ENCODE measurements around the gene SHISA8. TPM values are rescaled to one million over a fixed set of nuclear protein-coding genes. Genes with fewer than 3 reads are reported as not detected.

SHISA8 gene
- total RNA-seq, 1 donor from 2014 or later, result 10.2 TPM

DNA sequence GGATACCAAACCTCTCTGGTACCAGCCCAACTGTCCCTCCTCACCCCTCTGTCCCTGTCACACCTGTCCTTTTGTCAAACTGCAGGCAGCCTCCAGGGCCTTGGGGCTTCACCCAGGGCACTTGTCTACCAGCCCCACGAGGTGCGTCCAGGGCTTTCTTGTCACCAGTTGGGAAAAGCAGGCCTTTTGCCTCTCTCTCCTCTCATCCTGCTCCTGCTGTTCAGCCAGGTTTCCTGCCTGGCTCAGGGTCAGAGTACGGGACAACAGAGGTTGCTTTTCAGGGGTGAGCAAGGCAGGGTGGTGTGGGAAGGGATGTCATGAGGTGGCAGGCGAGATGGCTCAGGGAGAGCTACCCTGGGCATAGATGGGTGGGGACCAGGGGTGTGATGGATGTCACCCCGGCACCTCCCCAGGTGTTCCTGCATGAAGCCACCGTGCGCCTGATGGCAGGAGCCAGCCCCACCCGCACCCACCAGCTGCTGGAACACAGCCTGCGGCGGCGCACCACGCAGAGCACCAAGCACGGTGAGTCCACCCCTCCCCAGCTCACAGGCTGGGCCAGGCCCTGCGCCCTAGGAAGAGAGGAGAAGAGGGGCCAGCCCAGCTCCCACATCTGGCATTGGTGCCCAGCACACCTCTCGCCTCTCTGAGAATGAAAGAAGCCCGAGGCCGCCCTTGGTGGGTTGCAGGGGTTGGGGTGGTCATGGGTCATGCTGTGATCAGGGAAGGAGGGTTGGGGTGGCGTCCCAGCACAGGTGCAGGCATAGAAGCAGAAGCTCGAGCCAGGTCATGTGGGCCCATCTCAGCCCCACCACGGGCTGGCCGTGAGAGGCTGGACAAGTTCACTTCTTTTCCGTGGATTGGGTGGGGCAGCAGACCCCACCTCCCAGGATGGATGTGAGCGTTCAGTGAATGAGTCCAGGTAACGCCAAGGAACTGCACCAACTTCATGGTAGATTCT, 10.1 kb downstream of the SHISA8 start:
- DNase-seq (no peak), ATAC-seq (no peak)
- intact Hi-C loops (cut with micrococcal nuclease), result no loop called here

DNA sequence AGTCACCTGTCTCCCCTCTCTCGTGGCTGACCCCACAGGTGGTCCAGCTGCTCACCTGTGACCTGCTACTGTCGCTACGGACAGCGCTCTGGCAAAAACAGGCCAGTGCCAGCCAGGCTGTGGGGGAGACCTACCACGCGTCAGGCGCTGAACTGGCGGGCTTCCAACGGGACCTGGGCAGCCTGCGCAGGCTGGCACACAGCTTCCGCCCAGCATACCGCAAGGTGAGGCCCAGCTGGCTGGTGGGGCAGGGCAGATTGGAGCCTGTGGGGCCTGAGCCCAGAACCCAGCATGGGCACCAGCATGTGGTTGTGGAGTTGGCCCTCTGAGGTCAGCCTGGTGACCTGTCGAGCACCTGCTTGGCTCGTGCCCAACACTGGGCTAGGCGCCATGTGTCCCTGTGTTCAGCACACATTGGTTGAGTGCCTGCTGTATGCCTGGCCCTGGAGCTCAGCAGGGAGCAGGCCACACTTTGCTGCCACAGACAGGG, 11.9 kb downstream of the SHISA8 start:
- ATAC-seq (peak; percentile 74), DNase-seq (peak; percentile 91)
- intact Hi-C loops (cut with micrococcal nuclease), result no loop called here

DNA sequence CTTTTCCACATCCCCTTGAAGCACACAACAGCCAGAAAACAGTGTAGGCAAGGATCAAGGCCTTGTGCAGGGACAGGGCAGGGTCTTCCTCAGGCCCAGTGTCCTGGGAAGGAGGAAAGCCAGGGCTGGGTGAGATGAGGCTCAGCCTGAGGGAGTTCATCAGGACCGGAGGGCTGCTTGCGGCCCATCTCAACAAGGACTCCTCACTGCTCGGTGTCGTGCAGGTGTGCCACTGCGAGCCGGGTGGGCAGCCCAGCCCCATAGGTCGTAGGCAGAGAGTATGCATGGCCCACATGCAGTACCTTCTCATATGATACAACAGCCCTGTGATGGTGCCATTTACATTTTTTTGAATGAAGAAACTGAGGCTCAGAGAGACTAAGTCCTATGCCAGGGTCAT, 12.9 kb downstream of the SHISA8 start:
- intact Hi-C loops (cut with micrococcal nuclease), result no loop called here
- DNase-seq, result peak; percentile 7
- no peak for ATAC-seq

DNA sequence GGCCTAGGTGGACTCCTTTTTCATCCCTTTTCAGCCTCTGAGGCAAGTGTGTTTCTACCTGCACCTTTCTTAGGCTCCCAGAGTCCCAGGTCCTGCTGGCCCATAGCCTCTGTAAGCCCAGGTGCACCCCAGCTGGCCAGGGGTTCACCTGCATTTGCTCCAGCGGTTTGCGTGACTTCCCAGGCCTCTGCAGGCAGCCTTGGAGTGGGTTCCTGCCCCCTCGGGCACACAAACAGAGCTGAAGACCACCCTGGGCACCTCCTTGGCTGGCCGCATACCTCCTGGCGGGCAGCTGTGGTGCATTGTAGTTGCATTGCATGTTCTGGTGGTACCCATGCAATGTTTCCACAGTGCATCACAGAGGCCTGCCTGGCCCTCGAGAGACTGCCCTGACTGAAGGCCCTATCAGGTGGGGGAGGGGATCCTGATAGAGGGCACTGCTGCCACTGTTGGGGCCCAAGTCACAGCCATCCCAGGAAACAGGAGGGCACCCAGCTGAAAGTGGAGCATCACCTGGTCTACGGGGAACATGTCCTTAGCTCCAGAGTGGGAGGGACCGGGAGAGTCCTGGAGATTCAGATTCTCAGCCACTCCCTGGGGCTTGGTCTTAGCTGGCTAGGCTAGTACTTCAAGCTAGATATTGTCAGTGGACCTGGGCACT, 14.1 kb downstream of the SHISA8 start:
- intact Hi-C loops (cut with micrococcal nuclease), result no loop called here
- DNase-seq, result peak; percentile 17
- ATAC-seq, result no peak

DNA sequence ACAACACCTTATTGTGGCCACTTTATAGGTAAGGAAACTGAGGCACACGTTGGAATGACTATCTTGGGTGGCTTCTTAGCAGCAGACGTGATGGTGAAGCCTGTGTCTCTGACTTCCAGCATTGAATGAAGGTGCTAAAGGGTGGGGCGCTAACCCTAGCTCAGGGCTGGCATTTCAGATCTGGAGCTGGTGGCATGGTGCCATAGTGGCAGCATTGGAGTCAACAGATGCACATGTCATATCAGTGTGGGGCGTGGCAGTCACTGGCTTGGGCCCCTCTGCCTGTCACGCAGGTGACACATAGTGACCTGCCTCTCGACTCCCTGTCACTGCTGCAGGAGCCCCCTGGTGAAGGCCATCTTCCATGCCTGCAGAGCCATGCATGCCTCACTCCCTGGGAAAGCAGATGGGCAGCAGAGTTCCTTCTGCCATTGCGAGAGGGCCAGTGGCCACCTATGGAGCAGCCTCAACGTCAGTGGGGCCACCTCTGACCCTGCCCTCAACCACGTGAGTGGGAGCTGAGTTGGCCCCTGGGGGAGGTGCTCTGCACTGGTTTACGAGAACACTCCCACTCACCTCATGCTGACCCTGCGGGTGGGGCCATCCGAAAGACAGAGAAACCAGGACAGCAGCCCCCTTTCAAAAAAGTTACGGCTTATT, 14.8 kb downstream of the SHISA8 start:
- intact Hi-C loops (cut with micrococcal nuclease), result no loop called here
- DNase-seq, result peak; percentile 79
- peak; percentile 57 for ATAC-seq

DNA sequence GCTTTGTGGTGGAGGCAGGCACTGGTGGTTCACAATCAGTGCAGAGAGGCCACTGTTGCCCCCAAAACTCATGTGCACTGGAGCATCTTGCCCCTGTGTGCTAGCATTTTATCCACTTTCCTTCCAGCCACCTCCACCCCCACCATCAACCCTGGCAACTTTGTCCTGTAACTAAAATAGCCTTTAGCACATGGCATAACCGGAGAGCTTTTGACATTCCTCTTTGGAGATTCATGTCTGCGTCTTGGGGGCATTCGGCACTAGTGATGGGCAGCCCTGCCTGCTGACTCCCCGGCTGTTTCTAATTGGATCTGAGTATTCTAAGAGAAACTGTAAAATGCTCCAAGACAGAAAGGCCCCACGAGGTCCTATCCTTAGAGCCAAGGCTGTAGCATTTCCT, 15.8 kb downstream of the SHISA8 start:
- peak; percentile 64 for ATAC-seq
- no peak for DNase-seq
- intact Hi-C loops (cut with micrococcal nuclease), result no loop called here

DNA sequence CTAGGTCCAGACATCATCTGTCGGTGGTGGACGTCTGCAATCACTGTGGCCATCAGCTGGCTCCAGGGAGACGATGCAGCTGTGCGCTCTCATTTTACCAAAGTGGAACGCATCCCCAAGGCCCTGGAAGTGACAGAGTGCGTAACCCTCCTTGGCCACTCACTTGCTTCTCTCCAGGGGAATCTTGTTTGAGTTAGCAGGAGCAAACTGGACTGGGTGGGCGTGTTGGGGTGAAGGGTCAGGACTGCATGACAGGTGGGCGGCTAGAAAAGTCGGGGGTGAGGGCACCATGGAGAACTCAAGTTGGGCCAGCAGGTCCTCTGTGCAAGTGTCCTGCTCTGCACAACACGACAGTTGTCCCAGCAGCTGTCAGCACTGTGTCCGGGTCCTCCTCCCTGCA, 16.2 kb downstream of the SHISA8 start:
- intact Hi-C loops (cut with micrococcal nuclease), result no loop called here
- ATAC-seq (peak; percentile 13), DNase-seq (no peak)

DNA sequence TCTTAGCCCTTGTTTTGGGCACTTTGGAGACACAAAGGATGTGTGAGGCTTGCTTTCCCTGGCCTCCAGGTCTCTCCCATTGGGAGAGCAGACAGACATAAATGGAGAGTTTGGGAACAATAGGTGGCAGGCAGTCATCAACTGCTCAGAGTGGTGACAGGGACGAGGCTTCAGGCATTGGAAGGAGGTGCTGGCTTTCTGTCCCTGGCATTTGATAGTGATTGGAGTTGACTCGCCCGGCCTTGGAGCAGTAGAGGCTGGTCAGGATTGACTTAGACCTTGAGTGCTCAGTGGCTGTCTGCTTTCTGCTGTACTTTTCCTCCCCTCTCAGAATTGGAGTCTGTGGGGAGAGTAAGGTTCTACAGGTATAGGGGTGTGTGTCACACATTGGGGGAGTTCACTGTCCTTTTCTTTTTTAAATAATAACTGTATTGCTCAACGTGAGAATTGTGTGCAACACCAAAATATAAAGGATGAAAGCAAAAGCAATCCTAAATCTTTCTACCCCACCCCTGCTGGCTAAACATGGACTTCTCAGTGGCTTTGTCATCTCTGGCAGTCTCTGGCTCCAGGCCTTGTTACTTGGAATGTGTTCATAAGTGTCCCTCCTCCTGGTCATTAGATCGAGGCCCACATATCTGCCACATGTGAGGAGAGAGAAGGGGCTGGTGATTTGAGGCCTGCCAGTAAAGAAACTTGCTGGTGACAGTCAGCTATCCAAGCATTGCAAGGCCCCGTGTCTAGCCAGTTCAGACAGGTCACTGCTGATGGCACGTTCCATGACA, 21.1 kb downstream of the SHISA8 start:
- DNase-seq (no peak), ATAC-seq (peak; percentile 70)
- intact Hi-C loops (cut with micrococcal nuclease), result no loop called here

DNA sequence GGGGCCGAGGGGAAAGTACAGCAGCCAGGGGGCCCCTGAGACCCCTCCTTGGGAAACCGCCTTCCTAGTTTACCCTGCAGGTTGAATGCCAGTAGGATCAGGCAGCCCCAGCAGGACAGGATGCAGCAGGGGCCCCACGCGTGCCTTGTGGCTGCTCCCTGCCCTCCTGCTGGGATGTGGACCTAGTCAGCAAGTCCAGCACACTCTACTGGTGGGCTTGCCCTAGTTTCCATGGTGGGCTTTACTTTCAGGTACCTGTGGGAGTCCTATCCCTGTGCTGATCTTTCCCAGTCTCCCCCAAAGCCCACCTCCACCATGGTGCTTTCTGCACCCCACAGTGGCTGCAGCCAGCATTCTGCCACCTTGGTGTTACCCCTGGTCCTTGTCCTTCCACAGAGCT, 22.2 kb downstream of the SHISA8 start:
- no peak for DNase-seq
- ATAC-seq, result no peak
- intact Hi-C loops (cut with micrococcal nuclease), result no loop called here

DNA sequence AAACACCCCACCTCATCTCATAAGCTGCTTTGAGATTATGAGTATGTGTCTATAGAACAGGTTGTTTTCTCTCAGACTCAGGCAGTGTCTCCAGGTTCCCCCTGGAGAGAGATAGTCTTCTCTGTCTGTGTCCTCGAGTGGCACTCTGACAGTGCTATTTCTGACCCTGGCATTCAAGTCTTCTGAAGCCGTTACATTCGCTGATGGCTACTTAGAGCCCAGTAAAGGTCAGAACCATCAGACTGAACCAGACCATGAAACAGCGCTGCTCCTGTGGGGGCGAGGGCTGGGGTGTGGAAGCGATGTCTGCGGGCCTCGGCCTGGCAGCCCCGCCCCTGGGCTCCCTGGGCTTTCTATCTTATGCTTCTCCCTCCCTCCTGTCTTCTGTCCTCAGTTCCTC, 23.5 kb downstream of the SHISA8 start:
- DNase-seq, result no peak
- peak; percentile 80 for ATAC-seq
- intact Hi-C loops (cut with micrococcal nuclease), result no loop called here

DNA sequence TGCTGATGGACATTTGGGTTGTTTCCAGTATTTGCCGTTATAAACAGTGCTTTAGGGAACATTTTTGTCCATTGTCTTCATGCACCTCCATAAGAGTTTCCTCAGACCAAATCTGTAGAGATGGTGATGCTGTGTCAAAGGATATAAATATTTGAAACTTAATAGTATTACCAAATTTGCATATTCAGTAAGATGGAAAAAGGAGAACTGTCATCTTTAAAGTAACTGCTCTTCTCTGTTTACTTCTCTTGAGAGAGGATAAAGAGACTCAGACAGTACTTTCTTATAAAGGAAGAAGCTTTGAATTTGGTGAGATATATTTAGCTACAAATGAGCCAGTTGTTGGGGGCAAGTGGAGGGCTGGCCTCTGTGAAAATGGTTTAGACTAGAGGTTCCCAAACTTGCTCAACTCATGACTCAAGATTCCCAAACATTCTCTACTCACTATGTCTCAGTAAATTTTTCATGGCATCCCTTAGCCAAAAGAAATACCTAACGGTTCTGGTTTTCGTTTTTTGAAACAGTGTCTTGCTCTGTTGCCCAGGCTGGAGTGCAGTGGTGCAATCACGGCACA, 26.2 kb downstream of the SHISA8 start:
- DNase-seq, result no peak
- intact Hi-C loops (cut with micrococcal nuclease), result no loop called here
- no peak for ATAC-seq

DNA sequence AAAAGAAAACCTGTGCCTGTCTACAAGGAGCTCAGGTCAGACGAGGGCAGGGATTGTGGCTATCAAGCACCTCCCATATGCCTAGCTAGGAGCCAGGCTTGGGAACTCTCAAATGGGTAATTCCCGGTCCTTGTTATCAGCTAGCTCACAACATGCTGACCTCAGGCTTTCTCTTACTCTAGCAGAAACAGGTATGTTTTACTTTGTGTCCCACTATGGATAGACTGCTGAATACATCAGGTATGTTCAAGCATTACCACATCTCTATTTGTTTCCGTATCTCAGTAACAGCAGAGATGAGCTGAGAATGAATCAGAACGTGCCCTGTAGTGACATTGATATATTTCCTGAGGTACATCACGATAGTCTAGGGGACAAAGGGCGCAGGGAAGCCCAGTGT, 29.4 kb downstream of the SHISA8 start:
- intact Hi-C loops (cut with micrococcal nuclease), result no loop called here
- ATAC-seq, result no peak

DNA sequence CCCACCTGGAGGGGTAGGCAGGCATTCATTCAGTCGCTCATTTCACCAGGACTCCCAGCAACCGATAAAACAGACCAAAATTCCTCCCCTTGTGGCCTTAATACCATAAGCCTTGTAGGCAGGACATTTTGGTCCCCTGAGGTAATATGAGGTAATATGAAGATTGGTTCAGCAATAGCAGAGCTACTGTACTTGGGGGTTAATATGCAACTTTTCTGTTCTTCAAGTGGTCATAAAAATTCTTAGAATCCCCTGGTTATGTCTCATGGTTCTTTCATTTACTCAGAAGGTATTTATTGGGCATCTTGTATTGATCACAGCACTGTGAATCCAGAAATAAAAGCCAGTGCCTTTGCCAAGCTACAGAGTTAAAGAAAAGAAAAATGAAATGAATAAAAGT, 29.8 kb downstream of the SHISA8 start:
- no peak for ATAC-seq
- no peak for DNase-seq
- intact Hi-C loops (cut with micrococcal nuclease), result no loop called here

More for the DNA sequence above, 29.4 kb downstream of the SHISA8 start:
- DNase-seq, result no peak

DNA sequence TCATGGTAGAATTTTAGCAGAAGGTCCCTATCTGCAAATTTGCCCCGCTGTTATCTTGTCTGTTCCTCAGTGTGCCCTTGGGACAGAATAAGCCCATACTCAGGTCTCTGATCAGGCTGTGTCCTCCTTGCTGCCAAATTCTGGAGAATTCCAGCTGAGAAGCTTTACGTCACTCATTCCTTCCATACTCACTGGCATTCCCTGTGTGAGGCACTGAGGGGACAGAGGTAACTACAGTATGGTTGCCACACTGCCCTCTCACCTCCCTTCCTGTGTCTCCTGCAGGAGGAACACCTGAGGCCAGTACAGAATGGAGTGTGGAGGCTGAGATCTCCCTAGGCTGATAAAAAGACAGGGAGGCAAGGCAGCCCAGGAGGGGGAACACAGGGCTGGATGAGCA, 31.5 kb downstream of the SHISA8 start:
- ATAC-seq, result peak; percentile 44
- DNase-seq, result no peak
- intact Hi-C loops (cut with micrococcal nuclease), result no loop called here

DNA sequence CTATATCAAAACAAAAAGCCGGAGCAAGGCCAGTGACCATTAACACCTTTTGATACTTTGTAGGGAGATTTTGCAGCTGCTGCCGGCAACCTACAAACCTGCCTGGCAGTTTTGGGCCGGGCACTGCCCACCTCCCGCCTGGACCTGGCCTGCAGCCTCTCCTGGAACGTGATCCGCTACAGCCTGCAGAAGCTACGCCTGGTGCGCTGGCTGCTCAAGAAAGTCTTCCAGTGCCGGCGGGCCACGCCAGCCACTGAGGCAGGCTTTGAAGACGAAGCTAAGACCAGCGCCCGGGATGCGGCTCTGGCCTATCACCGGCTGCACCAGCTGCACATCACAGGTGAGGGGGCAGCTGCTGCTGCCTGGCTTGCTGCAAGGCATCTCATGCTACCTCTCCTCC, 34.2 kb downstream of the SHISA8 start:
- DNase-seq, result no peak
- ATAC-seq, result no peak
- intact Hi-C loops (cut with micrococcal nuclease), result no loop called here

DNA sequence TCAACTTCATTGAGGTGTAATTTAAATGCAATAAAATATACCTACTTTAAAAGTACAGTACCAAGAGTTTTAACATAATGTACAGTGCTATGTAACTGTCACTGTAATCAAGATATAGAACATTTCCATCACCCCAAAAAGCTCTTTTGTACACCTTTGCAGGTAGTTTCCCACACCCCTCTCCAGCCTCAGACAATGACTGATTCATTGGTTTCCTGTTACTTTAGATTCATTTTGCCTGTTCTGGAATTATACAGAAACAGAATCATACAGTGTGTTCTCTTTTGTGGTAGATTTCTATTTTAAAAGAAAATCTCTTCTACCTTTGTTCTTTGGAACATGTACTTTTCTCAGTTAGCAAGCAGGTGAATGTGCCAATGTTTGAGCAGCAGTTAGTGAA, 38.2 kb downstream of the SHISA8 start:
- ATAC-seq (no peak), DNase-seq (no peak)
- intact Hi-C loops (cut with micrococcal nuclease), result no loop called here

DNA sequence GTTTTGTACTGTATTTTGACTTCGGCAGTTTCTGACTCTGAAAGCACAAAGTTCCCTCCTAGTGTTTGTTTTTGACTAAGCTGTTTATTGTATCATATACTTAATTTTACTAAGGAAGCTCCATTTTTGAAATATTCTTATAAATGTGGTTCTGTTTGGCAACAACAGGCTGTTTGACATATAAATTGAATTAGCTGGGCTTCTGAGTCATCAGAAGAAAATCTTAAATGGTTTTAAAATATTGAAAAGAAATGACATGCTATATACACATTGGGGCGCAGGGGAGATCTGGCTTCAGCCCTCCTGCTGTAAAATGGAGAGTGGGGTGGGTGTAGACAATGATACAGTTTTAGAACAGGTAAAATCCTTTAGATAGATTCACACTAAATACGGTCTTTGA, 38.6 kb downstream of the SHISA8 start:
- intact Hi-C loops (cut with micrococcal nuclease), result no loop called here
- ATAC-seq, result no peak
- DNase-seq, result no peak

DNA sequence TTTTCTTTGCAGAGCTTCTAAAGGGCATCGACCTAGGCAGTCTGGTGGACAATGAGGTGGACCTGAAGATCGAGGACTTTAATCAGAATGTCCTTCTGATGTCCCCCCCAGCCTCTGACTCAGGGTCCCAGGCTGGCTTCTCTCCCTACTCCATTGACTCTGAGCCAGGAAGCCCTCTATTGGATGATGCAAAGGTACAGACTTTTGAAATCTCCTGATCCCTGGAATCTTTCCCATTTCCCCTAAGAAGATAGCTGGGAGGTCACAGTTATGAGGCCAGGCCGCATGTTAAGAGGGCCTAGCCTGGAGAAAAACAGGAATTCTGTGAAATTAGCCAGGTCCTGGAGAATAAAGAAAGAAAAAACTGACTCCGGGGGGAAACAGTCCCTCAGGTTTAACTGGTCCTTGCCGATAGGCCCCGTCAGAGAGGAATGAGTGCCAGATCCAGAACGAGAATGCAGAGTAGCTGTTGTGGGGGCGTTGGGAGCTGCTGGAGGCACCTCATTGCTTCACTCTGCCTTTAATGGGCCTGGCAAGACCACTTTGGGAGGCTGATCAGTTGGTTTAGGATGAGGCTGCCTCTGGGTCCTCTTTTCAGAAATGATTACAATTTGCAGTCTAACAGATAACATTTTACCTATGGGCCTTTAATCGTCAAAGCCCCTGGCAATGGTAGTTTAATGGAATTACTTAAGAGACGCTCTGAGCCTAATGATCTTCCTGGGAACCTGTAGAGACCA, 39.2 kb downstream of the SHISA8 start:
- no peak for DNase-seq
- ATAC-seq, result no peak
- intact Hi-C loops (cut with micrococcal nuclease), result no loop called here

All from left ventricle myocardium superior (tissue), 1 donor.